Measurements from ENCODE around the gene GUCA1A. TPM values are rescaled to one million over a fixed set of nuclear protein-coding genes. Genes with fewer than 3 reads are reported as not detected.
"Not testable (repeated sequence)": the region's sequence is repeated elsewhere in the genome, so short reads cannot be mapped to it uniquely, and the experiment has no call there.

Gene GUCA1A
- polyA plus RNA-seq, 4 donors, result 0.11 to 0.25 (median 0.13) TPM; not detected in 1

DNA sequence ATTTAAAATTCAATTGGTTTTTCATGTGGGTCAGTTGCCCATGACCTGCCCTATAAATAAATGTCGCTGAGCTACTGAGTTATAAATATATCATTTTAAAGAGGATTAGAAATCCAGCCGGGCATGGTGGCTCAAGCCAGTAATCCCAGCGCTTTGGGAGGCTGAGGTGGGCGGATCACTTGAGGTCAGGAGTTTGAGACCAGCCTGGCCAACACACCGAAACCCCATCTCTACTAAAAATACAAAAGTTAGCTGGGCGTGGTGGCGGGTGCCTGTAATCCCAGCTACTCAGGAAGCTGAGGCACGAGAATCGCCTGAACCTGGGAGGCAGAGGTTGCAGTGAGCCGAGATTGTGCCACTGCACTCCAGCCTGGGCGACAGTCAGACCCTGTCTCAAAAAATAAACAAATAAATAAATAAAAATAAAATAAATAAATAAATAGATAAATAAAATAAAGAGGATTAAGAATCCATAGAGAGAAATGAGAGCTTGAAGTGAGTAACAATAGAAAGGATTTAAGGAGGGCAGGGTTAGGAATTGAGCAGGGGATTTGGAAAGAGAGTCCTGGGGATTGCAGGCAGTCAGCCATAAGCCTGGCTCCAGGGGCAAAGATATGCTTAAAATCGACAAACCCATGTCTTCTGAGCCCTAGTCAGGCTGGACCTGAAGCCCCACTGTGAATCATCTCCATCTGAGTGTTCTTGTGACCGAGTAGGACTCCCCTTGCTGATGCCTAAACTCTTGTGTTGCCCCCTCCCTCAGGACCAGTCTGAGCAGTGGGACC is 29.2 kb downstream of the GUCA1A start:
- DNase-seq (ENCODE audit: low read depth in 4 of 4, low spot score in 2 of 4), result not testable (repeated sequence)

GRCh38 chr6:42203183-42203582 is 30.0 kb downstream of the GUCA1A start:
- no peak for DNase-seq (ENCODE audit: low read depth in 4 of 4, low spot score in 2 of 4)

DNA sequence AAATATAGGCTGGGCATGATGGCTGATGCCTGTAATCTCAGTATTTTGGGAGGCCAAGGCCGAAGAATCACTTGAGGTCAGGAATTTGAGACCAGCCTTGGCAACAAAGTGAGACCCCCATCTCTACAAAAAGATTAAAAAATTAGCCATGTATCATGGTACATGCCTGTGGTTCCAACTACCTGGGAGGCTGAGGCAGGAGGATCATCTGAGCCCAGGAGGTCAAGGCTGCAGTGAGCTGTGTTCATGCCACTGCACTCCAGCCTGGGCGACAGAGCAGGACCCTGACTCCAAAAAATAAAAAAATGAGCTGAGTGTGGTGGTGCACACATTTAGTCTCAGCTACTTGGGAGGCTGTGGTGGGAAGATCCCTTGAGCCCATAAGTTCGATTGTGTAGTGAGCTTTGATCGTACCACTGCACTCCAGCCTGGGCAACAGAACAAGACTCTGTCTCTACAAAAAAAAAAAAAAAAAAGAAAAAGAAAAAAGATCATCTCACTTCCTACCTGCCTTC is 31.7 kb downstream of the GUCA1A start:
- DNase-seq (ENCODE audit: low read depth in 4 of 4, low spot score in 2 of 4), result no peak

DNA sequence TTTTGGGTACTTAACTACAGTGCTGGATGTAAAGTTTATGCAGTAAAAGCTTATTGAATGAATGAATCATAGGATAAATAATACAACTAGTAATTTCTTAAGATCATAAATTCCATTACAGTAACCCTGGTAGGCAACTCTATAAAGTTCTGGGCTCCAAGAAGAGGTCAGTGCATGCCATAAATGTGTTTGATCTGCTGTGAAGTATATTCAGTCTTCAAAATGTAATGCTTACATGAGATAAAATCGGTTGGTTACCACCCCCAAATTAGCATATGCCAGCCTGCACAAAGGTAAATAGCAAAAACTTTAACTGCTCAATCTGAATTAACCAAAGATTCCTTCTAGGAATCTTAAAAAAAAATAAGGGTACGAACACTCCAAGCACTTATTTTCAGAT is 34.4 kb downstream of the GUCA1A start:
- DNase-seq (ENCODE audit: low read depth in 4 of 4, low spot score in 2 of 4), result not testable (repeated sequence)

GRCh38 chr6:42210551-42210950 is 37.4 kb downstream of the GUCA1A start:
- no peak for DNase-seq (ENCODE audit: low read depth in 4 of 4, low spot score in 2 of 4)

GRCh38 chr6:42211726-42212125 is 38.6 kb downstream of the GUCA1A start:
- DNase-seq (ENCODE audit: low read depth in 4 of 4, low spot score in 2 of 4), result no peak

- no peak for DNase-seq (ENCODE audit: low read depth in 4 of 4, low spot score in 2 of 4)
These were observed 39.3 kb downstream of the GUCA1A start for GRCh38 chr6:42212442-42212841.

GRCh38 chr6:42216495-42216894 is 43.3 kb downstream of the GUCA1A start:
- DNase-seq (ENCODE audit: low read depth in 4 of 4, low spot score in 2 of 4), result not testable (repeated sequence)

DNA sequence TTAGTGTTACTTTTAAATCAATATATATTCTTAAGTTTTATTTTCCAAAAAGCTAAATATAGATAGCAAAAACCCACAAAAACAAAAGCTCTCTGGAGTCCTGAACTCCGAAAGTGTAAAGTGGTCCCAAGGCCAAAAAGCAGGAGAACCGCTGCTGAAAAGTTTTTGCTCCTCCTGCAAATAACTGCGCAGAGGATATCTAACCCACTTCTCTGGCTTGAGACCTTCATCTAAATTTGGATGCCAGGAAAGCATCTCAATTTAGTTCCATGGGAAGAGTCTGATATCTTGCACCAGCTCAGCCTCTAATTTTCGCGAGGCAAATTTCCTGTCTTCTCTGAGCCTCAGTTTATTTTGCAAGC is 44.0 kb downstream of the GUCA1A start:
- no peak for DNase-seq (ENCODE audit: low read depth in 4 of 4, low spot score in 2 of 4)

DNA sequence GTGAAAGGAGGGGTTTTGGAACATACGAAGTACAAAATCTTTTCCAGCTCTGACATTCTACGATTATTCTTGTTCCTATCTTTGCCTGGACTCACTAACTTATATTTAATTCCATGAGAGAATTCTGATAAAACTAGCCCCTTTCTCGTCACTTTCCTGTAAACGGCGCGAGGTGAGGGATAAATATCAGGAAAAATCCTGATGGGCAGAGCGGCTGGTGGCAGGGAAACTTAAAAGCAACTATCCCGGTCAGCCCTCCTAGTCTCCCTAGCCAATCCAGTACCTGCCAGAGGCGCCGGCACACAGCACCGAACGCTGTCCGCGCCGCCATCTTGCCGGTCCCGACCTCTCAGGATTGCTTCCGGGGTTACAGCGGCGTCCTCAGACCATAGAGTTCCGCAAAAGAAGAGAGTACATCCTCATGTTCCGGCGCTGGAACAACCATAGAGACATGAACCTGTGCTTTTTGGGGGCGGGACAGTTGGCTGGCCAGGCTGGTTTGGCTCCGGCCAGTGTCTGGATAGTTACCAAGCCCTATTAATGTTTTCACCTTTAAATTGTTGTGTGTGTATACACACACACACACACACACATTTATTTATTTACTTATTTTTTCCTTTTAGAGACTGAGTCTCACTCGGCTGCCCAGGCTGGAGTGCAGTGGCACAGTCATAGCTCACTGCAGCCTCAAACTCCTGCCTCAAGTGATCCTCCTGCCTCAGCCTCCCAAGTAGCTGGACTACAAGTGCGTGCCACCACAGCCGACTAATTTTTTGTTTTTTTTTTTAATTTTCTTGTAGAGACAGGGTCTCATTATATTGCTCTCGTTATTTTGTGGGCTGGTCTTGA is 44.6 kb downstream of the GUCA1A start, which contains the start of gene MRPS10:
TSS of gene MRPS10 (minus strand) at position 343 of the 849 bp plus-strand sequence. CDS start at position 331, 12 bp downstream.
- peak; percentile 56 to 93 (median 82) for DNase-seq (ENCODE audit: low read depth in 4 of 4, low spot score in 2 of 4)

DNA sequence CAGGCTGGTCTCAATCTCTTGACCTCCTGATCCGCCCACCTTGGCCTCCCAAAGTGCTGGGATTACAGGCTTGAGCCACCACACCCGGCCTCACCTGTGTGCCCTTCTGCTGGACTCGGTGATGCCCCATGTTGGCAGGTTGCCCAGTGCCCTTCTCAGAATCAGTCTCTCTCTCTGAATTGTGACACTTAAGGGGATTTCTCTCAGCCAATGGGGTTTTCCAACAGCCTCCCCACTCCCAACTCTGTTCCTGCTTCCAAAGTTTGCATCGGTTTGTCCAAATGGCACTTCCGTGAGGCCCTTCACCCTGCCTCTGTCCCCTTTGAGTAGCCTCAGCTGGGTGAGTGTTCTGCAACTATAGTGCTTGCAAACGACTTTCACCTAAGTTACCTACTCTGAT is 47.6 kb downstream of the GUCA1A start:
- no peak for DNase-seq (ENCODE audit: low read depth in 4 of 4, low spot score in 2 of 4)

DNA sequence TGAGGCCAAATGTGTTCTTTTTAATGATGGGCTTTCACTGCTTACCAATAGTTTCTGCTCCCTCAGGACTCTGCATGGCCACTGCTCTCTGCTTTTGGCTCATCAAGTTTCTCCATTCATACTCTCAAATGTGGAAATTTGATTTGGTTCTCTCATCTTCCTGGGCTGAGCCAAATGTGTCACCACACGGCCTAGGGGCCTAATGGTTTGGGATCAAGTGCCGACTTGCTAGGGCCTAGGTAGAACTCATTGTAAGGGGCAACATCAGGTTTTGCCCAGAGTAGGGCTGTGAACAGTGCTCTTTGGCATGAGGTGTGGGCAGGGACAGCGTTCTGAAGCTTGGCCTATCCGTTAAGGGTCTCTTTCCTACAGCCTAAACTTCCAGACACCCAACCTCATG is 48.4 kb downstream of the GUCA1A start:
- no peak for DNase-seq (ENCODE audit: low read depth in 4 of 4, low spot score in 2 of 4)

- DNase-seq (ENCODE audit: low read depth in 4 of 4, low spot score in 2 of 4), result no peak
These were observed 49.3 kb downstream of the GUCA1A start for GRCh38 chr6:42222448-42222847.

DNA sequence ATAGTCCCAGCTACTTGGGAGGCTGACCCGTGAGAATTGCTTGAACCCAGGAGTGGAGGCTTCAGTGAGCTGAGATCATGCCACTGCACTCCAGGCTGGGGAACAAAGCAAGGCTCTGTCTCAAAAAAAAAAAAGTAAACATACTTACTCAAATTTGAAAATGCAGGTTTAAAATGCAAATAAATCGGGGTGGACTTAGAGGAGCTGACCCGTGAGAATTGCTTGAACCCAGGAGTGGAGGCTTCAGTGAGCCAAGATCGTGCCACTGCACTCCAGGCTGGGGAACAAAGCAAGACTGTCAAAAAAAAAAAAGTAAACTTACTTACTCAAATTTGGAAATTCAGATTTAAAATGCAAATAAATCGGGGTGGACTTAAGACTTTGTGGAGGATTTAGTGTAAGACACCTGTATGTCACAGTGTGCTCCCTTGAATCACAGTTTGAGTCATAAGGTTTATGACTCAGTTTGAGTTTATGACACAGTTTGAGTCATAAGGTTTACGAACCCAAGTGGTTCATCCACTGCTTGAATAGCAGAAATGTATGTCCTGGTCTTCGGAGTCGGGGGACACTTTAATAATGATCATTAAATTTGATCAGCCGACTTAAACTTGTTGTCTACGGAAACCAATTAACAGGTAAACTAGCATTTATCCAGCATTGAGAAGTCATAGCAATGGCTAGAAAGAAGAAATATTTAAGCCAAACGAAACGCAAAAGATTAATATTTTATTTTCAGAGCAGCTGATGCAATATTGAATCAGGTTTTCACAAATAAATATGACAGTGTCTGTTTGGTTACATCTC is 51.3 kb downstream of the GUCA1A start:
- no peak for DNase-seq (ENCODE audit: low read depth in 4 of 4, low spot score in 2 of 4)

GRCh38 chr6:42225029-42225339 is 51.8 kb downstream of the GUCA1A start:
- no peak for DNase-seq (ENCODE audit: low read depth in 4 of 4, low spot score in 2 of 4)

DNA sequence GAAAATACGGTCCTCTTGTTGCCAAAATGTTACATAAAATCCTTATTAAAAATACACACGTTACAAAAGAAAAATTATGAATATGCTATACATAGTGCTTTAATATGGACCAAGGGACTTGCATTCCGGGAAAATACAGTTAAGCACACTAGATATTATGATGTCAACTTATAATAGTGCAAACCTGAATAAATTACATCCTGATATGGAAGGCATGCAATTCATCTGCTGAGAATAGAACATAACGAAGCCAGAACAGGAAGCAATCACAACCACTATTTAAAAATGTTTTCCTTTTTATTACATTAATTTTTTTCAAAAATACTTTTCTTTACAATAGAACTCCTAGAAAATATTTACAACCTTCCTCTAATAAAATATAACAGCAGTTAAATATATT is 52.3 kb downstream of the GUCA1A start:
- DNase-seq (ENCODE audit: low read depth in 4 of 4, low spot score in 2 of 4), result no peak

GRCh38 chr6:42226161-42226611 is 53.0 kb downstream of the GUCA1A start:
- no peak for DNase-seq (ENCODE audit: low read depth in 4 of 4, low spot score in 2 of 4)

GRCh38 chr6:42226645-42227143 is 53.5 kb downstream of the GUCA1A start:
- DNase-seq (ENCODE audit: low read depth in 4 of 4, low spot score in 2 of 4), result peak in 1 of 4 donors; percentile 25

DNA sequence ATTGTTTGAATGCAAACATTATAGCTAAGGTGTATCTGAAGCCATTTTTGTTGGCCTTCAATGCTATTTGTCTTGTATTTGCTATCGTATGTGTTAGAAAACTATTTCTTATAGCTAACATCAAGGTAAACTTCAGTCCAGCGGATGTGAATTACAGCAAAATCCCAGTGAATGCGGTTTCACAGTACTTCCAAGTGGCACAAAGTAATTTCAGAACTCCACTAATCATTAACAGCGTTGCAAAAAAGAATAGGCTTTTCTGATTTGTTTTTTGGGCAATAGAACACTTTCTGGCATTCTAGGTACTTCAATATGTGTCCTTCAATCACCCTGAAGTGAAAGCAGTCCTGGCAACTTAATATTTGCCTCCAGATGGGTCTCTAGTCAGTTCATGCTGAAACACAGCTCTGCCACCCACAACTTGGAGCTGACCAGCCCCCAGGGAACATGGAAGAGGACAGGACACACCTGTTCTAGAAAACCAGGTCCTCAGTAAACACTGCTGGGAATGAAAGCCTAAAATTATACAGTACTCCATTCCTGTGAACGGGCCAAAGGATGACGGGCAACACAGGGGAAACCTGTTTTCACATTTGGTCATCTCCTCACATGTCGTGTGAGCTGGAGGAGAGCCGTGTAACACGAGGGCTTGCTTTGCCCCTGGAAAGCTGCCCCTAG is 54.1 kb downstream of the GUCA1A start:
- DNase-seq (ENCODE audit: low read depth in 4 of 4, low spot score in 2 of 4), result no peak

DNA sequence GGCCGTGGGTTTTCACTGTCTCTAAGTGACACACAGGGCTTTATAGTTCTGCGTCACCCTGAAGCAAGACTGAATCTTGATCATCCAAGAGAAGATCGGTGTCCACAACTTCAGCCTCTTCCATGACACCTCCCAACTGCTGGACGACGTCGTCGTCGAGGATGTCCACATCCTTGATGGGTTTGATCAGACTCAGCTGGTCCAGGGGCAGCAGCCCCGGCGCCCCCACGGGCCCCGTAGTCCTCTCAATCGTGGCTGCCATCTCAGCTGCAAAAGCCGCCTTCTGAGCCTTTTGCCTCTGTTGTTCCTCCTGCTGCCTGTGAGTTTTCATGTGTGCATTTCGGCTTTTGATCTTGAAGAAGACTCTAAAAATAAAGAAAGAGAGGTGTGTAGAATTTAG is 55.1 kb downstream of the GUCA1A start:
- DNase-seq (ENCODE audit: low read depth in 4 of 4, low spot score in 2 of 4), result no peak

Measured in left renal cortex interstitium (tissue), 4 donors.